ENCODE data around the gene TMEM203.
"Not testable (repeated sequence)": the region's sequence is repeated elsewhere in the genome, so short reads cannot be mapped to it uniquely, and the experiment has no call there.

Gene TMEM203

GRCh38 chr9:137241490-137242268, 36.2 kb upstream of the TMEM203 start:
- DNase-seq: peak; percentile 84

GRCh38 chr9:137240841-137241489, 35.5 kb upstream of the TMEM203 start, which contains the start of gene TUBB4B:
TSS of gene TUBB4B (plus strand) at chr9:137241287. CDS start at chr9:137241361, 74 bp downstream.
- DNase-seq: peak; percentile 97

- peak; percentile 72 for DNase-seq
These were observed 34.9 kb upstream of the TMEM203 start for GRCh38 chr9:137240318-137240840.

- not testable (repeated sequence) for DNase-seq
These were observed 34.2 kb upstream of the TMEM203 start for GRCh38 chr9:137239541-137240200.

GRCh38 chr9:137237759-137238726, 32.6 kb upstream of the TMEM203 start:
- DNase-seq: no peak

- DNase-seq: no peak
These were observed 31.5 kb upstream of the TMEM203 start for GRCh38 chr9:137236936-137237421.

- DNase-seq: peak; percentile 94
These were observed 30.9 kb upstream of the TMEM203 start for GRCh38 chr9:137236238-137236935.

- DNase-seq: no peak
These were observed 30.2 kb upstream of the TMEM203 start for GRCh38 chr9:137235424-137236237.

GRCh38 chr9:137234758-137235423, 29.4 kb upstream of the TMEM203 start:
- DNase-seq: no peak

GRCh38 chr9:137234055-137234697, 28.7 kb upstream of the TMEM203 start:
- DNase-seq: no peak

- no peak for DNase-seq
These were observed 27.9 kb upstream of the TMEM203 start for GRCh38 chr9:137233143-137233980.

- DNase-seq: no peak
These were observed 27.1 kb upstream of the TMEM203 start for GRCh38 chr9:137232510-137232909.

- DNase-seq: no peak
These were observed 26.7 kb upstream of the TMEM203 start for GRCh38 chr9:137232101-137232500.

GRCh38 chr9:137231372-137232039, 26.1 kb upstream of the TMEM203 start:
- DNase-seq: no peak

- no peak for DNase-seq
These were observed 25.4 kb upstream of the TMEM203 start, which contains the start of gene SLC34A3 for GRCh38 chr9:137230705-137231371. TSS of gene SLC34A3 (plus strand) at chr9:137230901. CDS start at chr9:137231703, 802 bp downstream.

GRCh38 chr9:137229903-137230704, 24.7 kb upstream of the TMEM203 start:
- no peak for DNase-seq

All from CD4-positive, alpha-beta T cell treated with Interleukin-6 for 4 hours (primary cell).